Esophagus muscularis mucosa (tissue), 3 donors: Measurements from ENCODE around the gene SOS1.

Source experiments
- CTCF ChIP-seq, 3 experiments: fragments of 200-600 bp in 2 of 3; fragments of 450-650 bp in 1 of 3; sonication (generic) in 2 of 3; IDR thresholded peaks; one replicate each; pipeline ENCODE4 v1.5.1; 2017 to 2019; ENCODE audit warnings: antibody characterized with exemption in 3 of 3, mild to moderate bottlenecking in 2 of 3, moderate library complexity in 1 of 3
- EP300 ChIP-seq: sonication (generic); formaldehyde crosslinking; IDR thresholded peaks from one replicate; pipeline ENCODE4 v1.6.1; 2017; ENCODE audit warnings: antibody characterized with exemption

GRCh38 chr2:39099310-39099869 lies 21.5 kb downstream of the SOS1 start:
- no peak for TF ChIP-seq CTCF (IDR thresholded peaks at IDR 0.05)
- no peak for TF ChIP-seq EP300
